HepG2 (cell line): ENCODE results near the gene EFNA3.

Experiments used
- BORCS8-MEF2B ChIP-seq: sonication (generic); formaldehyde crosslinking; IDR thresholded peaks from 2 replicates; pipeline ENCODE4 v1.8.0; 2022; ENCODE audit warnings: mild to moderate bottlenecking, missing genetic modification reagents
- NBN ChIP-seq: fragments of 450-650 bp; conservative IDR thresholded peaks from 2 replicates; pipeline ENCODE4 v1.6.1; 2017
- NR3C1 ChIP-seq: sonication (generic); formaldehyde crosslinking; IDR thresholded peaks from 2 replicates; pipeline ENCODE4 v1.4.0; 2020; ENCODE audit warnings: missing genetic modification reagents
- ZNF781 ChIP-seq: sonication (generic); formaldehyde crosslinking; IDR thresholded peaks from 2 replicates; pipeline ENCODE4 v1.5.1; 2020; ENCODE audit warnings: borderline replicate concordance, mild to moderate bottlenecking, missing genetic modification reagents; ENCODE audit errors: not compliant biosample characterization
- ZNF878 ChIP-seq: sonication (generic); formaldehyde crosslinking; IDR thresholded peaks from 2 replicates; pipeline ENCODE4 v1.8.1; 2023; ENCODE audit warnings: mild to moderate bottlenecking, missing genetic modification reagents, moderate library complexity
- TF ChIP-seq, protein P1 (sequence below): sonication (generic); formaldehyde crosslinking; conservative IDR thresholded peaks from 2 replicates; pipeline ENCODE4 v1.4.0; 2020; ENCODE audit warnings: missing genetic modification reagents

DNA sequence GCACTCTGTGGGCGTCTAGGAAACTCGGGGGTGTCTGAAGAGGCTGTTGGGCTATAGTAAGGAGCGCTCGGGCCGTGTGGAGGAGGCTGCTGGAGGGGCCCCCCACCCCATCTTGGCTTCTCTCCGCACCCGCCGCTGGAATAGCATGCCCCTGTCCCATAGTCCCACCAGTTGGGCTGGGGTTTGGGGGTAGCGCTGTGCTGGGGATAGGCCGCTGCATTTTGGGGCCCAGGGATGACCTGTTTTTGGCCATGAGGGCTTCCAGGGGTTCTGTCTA, 511 bp downstream of the EFNA3 start:
- TF ChIP-seq, protein P1, sequence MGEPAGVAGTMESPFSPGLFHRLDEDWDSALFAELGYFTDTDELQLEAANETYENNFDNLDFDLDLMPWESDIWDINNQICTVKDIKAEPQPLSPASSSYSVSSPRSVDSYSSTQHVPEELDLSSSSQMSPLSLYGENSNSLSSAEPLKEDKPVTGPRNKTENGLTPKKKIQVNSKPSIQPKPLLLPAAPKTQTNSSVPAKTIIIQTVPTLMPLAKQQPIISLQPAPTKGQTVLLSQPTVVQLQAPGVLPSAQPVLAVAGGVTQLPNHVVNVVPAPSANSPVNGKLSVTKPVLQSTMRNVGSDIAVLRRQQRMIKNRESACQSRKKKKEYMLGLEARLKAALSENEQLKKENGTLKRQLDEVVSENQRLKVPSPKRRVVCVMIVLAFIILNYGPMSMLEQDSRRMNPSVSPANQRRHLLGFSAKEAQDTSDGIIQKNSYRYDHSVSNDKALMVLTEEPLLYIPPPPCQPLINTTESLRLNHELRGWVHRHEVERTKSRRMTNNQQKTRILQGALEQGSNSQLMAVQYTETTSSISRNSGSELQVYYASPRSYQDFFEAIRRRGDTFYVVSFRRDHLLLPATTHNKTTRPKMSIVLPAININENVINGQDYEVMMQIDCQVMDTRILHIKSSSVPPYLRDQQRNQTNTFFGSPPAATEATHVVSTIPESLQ (CRISPR knock-in tag) = no peak
- no peak for TF ChIP-seq ZNF781 (CRISPR knock-in tag)
- TF ChIP-seq NBN = no peak
- TF ChIP-seq BORCS8-MEF2B (CRISPR knock-in tag) = no peak
- TF ChIP-seq NR3C1 = no peak
- TF ChIP-seq ZNF878 = no peak
